SH-SY5Y (cell line): ENCODE measurements around the gene ABCA4.
A peak's percentile ranks its signal among the peaks of the same experiment; 100 is the strongest.

Source experiments
- GATA2 ChIP-seq: IDR thresholded peaks from 2 replicates; pipeline ENCODE4 v1.6.1; 2011; ENCODE audit warnings: mild to moderate bottlenecking, low read depth, low read length
- GATA3 ChIP-seq: IDR thresholded peaks from 2 replicates; pipeline ENCODE4 v1.6.1; 2011; ENCODE audit warnings: low read depth, mild to moderate bottlenecking, low read length, moderate library complexity

Gene ABCA4

GRCh38 chr1:94100785-94101612 is 19.9 kb downstream of the ABCA4 start:
- TF ChIP-seq GATA3 (no peak; the same call in 1 of the 2 replicates), GATA2 (peak; percentile 84)

GRCh38 chr1:94100129-94100784 is 20.7 kb downstream of the ABCA4 start:
- TF ChIP-seq GATA3 = no peak
- TF ChIP-seq GATA2 = no peak

GRCh38 chr1:94099303-94099702 is 21.6 kb downstream of the ABCA4 start:
- TF ChIP-seq GATA2 (no peak), GATA3 (no peak)

- TF ChIP-seq GATA2 (no peak), GATA3 (no peak)
These were observed 22.3 kb downstream of the ABCA4 start for GRCh38 chr1:94098585-94099111.

- no peak for TF ChIP-seq GATA3
- TF ChIP-seq GATA2 = no peak
These were observed 24.0 kb downstream of the ABCA4 start for GRCh38 chr1:94096797-94097549.

- TF ChIP-seq GATA2 = no peak
- no peak for TF ChIP-seq GATA3
These were observed 25.0 kb downstream of the ABCA4 start for GRCh38 chr1:94095744-94096469.

GRCh38 chr1:94095112-94095637 is 25.8 kb downstream of the ABCA4 start:
- no peak for TF ChIP-seq GATA2

GRCh38 chr1:94094469-94095111 is 26.4 kb downstream of the ABCA4 start:
- TF ChIP-seq GATA2 (no peak), GATA3 (no peak)

- TF ChIP-seq GATA3 = no peak
- TF ChIP-seq GATA2 = no peak
These were observed 27.0 kb downstream of the ABCA4 start for GRCh38 chr1:94093996-94094395.

GRCh38 chr1:94093396-94093795 is 27.6 kb downstream of the ABCA4 start:
- TF ChIP-seq GATA2 (no peak), GATA3 (no peak)

GRCh38 chr1:94092210-94092613 is 28.7 kb downstream of the ABCA4 start:
- TF ChIP-seq GATA3 (no peak), GATA2 (no peak)

- TF ChIP-seq GATA2 = no peak
- TF ChIP-seq GATA3 = no peak
These were observed 30.2 kb downstream of the ABCA4 start for GRCh38 chr1:94090761-94091160.

- TF ChIP-seq GATA3 (no peak), GATA2 (no peak)
These were observed 33.8 kb downstream of the ABCA4 start for GRCh38 chr1:94087193-94087592.
